CD14-positive monocyte (primary cell): Measurements from ENCODE around the gene SQSTM1. TPM values are rescaled to one million over a fixed set of nuclear protein-coding genes. Genes with fewer than 3 reads are reported as not detected.

ENCODE experiments used
- DNase-seq, 3 donors: peaks; one replicate each; pipeline ENCODE4 v3.0.0-alpha.2; 2011 to 2022
- H2AFZ ChIP-seq: 2 replicates; pipeline ENCODE4 v1.6.0; 2012; ENCODE audit warnings: mild to moderate bottlenecking, low read depth, low read length, inconsistent platforms; ENCODE audit not compliant: insufficient read depth, poor library complexity, severe bottlenecking
- H3K27ac ChIP-seq, 2 donors: 1 replicate in 1 of 2; 2 replicates in 1 of 2; pipeline ENCODE4 v1.5.1; 2012 to 2013; ENCODE audit warnings: low read length in 2 of 2, control low read depth in 1 of 2, inconsistent platforms in 1 of 2, low read depth in 1 of 2, mild to moderate bottlenecking in 1 of 2
- H3K27me3 ChIP-seq, 2 donors: one replicate each; pipeline versions ENCODE4 v1.6.0 to v1.6.1; 2011 to 2013; ENCODE audit warnings: low read length in 2 of 2; ENCODE audit not compliant: control insufficient read depth in 2 of 2, insufficient read depth in 2 of 2
- H3K36me3 ChIP-seq, 2 donors: replicated peaks in 1 of 2; 1 replicate in 1 of 2; 2 replicates in 1 of 2; pipeline versions ENCODE4 v1.5.1 to v1.6.1; 2012 to 2013; ENCODE audit warnings: low read length in 2 of 2, control low read depth in 1 of 2, inconsistent platforms in 1 of 2, mild to moderate bottlenecking in 1 of 2; ENCODE audit not compliant: insufficient read depth in 2 of 2, control insufficient read depth in 1 of 2
- H3K4me1 ChIP-seq, 2 donors: 1 replicate in 1 of 2; 2 replicates in 1 of 2; pipeline versions ENCODE4 v1.5.1 to v1.6.1; 2012 to 2013; ENCODE audit warnings: low read length in 2 of 2, control low read depth in 1 of 2, inconsistent platforms in 1 of 2, mild to moderate bottlenecking in 1 of 2, moderate library complexity in 1 of 2; ENCODE audit not compliant: insufficient read depth in 2 of 2, control insufficient read depth in 1 of 2
- H3K4me2 ChIP-seq: replicated peaks from 2 replicates; pipeline ENCODE3; 2012; ENCODE audit warnings: low read length, moderate library complexity, mild to moderate bottlenecking; ENCODE audit not compliant: poor library complexity, severe bottlenecking; ENCODE audit errors: extremely low read depth
- H3K4me3 ChIP-seq, 3 experiments: fragments of 200-600 bp in 1 of 3; sonication (generic) in 1 of 3; replicated peaks in 1 of 3; 1 replicate in 2 of 3; 2 replicates in 1 of 3; pipeline ENCODE4 v1.5.1; 2011 to 2013; ENCODE audit warnings: low read length in 3 of 3, mild to moderate bottlenecking in 3 of 3, control low read depth in 2 of 3, low read depth in 2 of 3, inconsistent platforms in 1 of 3, moderate library complexity in 1 of 3
- H3K79me2 ChIP-seq: 2 replicates; pipeline ENCODE4 v1.6.0; 2012; ENCODE audit warnings: mild to moderate bottlenecking, control low read depth, inconsistent platforms, low read length, moderate library complexity; ENCODE audit not compliant: insufficient read depth
- H3K9ac ChIP-seq: 2 replicates; pipeline ENCODE4 v1.6.0; 2017; ENCODE audit warnings: low read length, mild to moderate bottlenecking; ENCODE audit not compliant: insufficient read depth, poor library complexity, severe bottlenecking
- H3K9me3 ChIP-seq, 2 donors: replicated peaks in 1 of 2; 1 replicate in 1 of 2; 2 replicates in 1 of 2; pipeline versions ENCODE4 v1.5.1 to v1.6.1; 2012 to 2013; ENCODE audit warnings: low read length in 2 of 2, control low read depth in 1 of 2; ENCODE audit not compliant: control insufficient read depth in 1 of 2, insufficient read depth in 1 of 2
- H4K20me1 ChIP-seq: 2 replicates; pipeline ENCODE4 v1.6.0; 2012; ENCODE audit warnings: mild to moderate bottlenecking, low read length, control low read depth, moderate library complexity; ENCODE audit not compliant: insufficient read depth
- H3K27ac Mint-ChIP-seq, 7 donors: one replicate each; pipeline ENCODE4 v1.8.0; 2020; ENCODE audit warnings: mild to moderate bottlenecking in 7 of 7, mixed read lengths in 7 of 7, moderate library complexity in 6 of 7, inconsistent platforms in 2 of 7
- H3K27me3 Mint-ChIP-seq, 3 donors: one replicate each; pipeline ENCODE4 v1.8.0; 2021 to 2022; ENCODE audit warnings: low read depth in 3 of 3, mild to moderate bottlenecking in 3 of 3, mixed read lengths in 3 of 3, moderate library complexity in 3 of 3, inconsistent platforms in 1 of 3
- H3K36me3 Mint-ChIP-seq, 2 donors: one replicate each; pipeline ENCODE4 v1.8.0; 2020; ENCODE audit warnings: mixed read lengths in 2 of 2, inconsistent platforms in 1 of 2, mild to moderate bottlenecking in 1 of 2
- H3K4me1 Mint-ChIP-seq: one replicate; pipeline ENCODE4 v1.8.0; 2020; ENCODE audit warnings: mild to moderate bottlenecking, mixed read lengths
- H3K4me3 Mint-ChIP-seq, 2 donors: one replicate each; pipeline ENCODE4 v1.8.0; 2020; ENCODE audit warnings: mild to moderate bottlenecking in 2 of 2, mixed read lengths in 2 of 2, moderate library complexity in 1 of 2
- H3K9me3 Mint-ChIP-seq, 7 donors: one replicate each; pipeline ENCODE4 v1.8.0; 2020 to 2022; ENCODE audit warnings: mixed read lengths in 7 of 7, mild to moderate bottlenecking in 6 of 7, moderate library complexity in 6 of 7, inconsistent platforms in 2 of 7
- WGBS: methylation state at CpG from one replicate; pipeline ENCODE4 v1.1.5; 2013; ENCODE audit warnings: missing lambda C conversion rate; ENCODE audit not compliant: insufficient coverage; 5-methylcytosine and 5-hydroxymethylcytosine counted together
- intact Hi-C, 2 donors: fragments of 100-400 bp; cut with micrococcal nuclease; formaldehyde crosslinking; loops; one replicate each; pipeline versions ENCODE4 v1.15.0 to v1.15.1; 2023
- polyA plus RNA-seq, 3 donors: library from polyadenylated mRNA; depleted of rRNA in 1 of 3; unstranded in 2 of 3; stranded (reverse) in 1 of 3; fragments of 300-500 nt in 2 of 3; fragments of >200 nt in 1 of 3; fragmentation: Illumina TruSeq in 2 of 3; gene quantifications; 1 replicate in 2 of 3; 2 replicates in 1 of 3; pipeline ENCODE4 v1.2.3, GENCODE V29; 2012 to 2021
- TF ChIP-seq, protein P1 (sequence below): fragments of 200-600 bp; IDR thresholded peaks from one replicate; pipeline ENCODE4 v1.8.0; 2022; ENCODE audit warnings: antibody characterized with exemption, mild to moderate bottlenecking

SQSTM1 gene
- polyA plus RNA-seq, 3 donors, result 182 to 312 (median 275) TPM

DNA sequence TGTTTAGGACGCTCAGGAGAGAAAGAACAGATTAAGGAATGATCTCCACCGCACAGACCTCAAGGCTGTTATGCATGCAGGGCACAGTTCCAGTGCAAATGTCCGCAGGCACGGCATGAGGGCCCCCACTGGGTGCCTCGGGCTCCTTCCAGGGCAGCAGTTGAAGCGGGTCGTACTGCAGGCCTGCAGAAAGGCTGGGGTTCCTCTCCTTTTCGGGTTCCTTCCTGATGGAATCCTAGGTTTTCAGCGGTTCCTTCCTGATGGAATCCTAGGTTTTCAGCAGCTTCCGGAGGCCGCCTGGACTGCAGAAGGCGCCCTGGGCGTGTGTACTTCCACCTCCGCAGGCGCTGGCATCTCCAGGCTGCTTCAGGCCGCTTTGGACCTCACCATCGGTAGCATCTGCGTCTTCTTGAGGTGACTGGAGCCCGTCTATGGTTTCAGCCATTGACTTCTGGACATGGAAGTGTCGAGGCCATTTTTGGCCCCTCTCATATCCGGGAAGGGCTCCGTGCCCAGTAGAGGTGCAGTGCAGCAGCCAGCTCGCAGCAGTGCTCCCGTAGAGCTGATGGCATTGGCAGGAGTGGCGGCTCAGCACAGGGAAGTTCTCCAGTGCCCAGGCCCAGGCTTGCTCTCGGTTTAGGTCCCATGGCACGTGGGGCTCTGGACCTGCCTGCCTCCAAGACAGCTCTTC, 8.4 kb upstream of the SQSTM1 start:
- Histone ChIP-seq H2AFZ (no peak overlapping the region), H3K79me2 (peaks cover 2% of the 10 kb centered on the region), H3K4me2 (no peak overlapping the region), H3K4me3 (no peak overlapping the region), H3K9me3 (no peaks in the 10 kb centered on the region), H3K27ac (no peak overlapping the region), H4K20me1 (peaks cover 3% of the 10 kb centered on the region), H3K36me3 (peaks cover 0 to 9% of the 10 kb centered on the region in 2 donors), H3K27me3 (no peaks in the 10 kb centered on the region), H3K4me1 (peaks cover 13 to 29% of the 10 kb centered on the region in 2 donors), H3K9ac (no peak overlapping the region)
- no peak for DNase-seq
- peak overlapping the region in 1 of 7 donors; percentile 52 for H3K27ac Mint-ChIP-seq
- peaks cover 3 to 11% (median 11%) of the 10 kb centered on the region in 3 donors for H3K27me3 Mint-ChIP-seq
- no peak overlapping the region for H3K4me3 Mint-ChIP-seq
- intact Hi-C loops, result no loop called here
- TF ChIP-seq, protein P1, sequence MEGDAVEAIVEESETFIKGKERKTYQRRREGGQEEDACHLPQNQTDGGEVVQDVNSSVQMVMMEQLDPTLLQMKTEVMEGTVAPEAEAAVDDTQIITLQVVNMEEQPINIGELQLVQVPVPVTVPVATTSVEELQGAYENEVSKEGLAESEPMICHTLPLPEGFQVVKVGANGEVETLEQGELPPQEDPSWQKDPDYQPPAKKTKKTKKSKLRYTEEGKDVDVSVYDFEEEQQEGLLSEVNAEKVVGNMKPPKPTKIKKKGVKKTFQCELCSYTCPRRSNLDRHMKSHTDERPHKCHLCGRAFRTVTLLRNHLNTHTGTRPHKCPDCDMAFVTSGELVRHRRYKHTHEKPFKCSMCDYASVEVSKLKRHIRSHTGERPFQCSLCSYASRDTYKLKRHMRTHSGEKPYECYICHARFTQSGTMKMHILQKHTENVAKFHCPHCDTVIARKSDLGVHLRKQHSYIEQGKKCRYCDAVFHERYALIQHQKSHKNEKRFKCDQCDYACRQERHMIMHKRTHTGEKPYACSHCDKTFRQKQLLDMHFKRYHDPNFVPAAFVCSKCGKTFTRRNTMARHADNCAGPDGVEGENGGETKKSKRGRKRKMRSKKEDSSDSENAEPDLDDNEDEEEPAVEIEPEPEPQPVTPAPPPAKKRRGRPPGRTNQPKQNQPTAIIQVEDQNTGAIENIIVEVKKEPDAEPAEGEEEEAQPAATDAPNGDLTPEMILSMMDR, result no peak
- 98% methylated on average over 27 of the region's 27 CpGs for WGBS
- H3K9me3 Mint-ChIP-seq, result peaks cover 0 to 7% (median 0%) of the 10 kb centered on the region in 7 donors
- H3K4me1 Mint-ChIP-seq, result peaks cover 9% of the 10 kb centered on the region
- H3K36me3 Mint-ChIP-seq, result peaks cover 19 to 26% of the 10 kb centered on the region in 2 donors

DNA sequence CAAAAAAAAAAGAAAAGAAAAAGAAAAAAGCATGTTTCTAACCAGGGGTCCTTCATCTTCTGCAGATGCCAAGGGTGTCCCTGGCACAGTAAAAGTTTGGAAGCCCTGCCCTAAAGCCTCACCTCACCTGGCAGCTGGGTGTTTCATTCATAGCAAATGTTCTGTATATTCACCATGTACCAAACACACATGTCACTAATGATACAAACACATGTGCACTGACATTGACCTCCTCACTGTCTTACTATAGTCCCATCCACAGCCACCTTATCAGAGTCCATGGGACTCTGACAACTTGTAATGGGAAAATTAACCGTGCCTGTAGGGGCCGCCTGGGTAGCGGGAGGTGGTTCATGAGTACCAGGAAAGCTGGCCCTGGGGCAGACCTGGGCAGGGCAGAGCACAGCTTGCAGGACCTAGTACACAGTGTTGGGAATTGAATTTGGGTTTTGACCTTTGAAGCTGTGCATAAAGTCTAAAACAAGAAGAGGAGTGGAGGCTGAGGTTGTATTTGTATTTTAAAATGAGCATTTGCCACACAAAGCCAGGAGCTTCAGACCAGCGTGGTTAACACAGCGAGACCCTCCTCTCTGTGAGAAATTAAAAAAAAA, 7.6 kb upstream of the SQSTM1 start:
- Histone ChIP-seq H3K27ac (no peak overlapping the region), H3K4me2 (no peak overlapping the region), H3K27me3 (no peaks in the 10 kb centered on the region), H3K79me2 (peaks cover 2% of the 10 kb centered on the region), H3K4me3 (no peak overlapping the region), H4K20me1 (no peaks in the 10 kb centered on the region), H3K36me3 (peaks cover 0 to 9% of the 10 kb centered on the region in 2 donors), H3K4me1 (peaks cover 15 to 29% of the 10 kb centered on the region in 2 donors), H3K9me3 (no peaks in the 10 kb centered on the region), H3K9ac (no peak overlapping the region), H2AFZ (no peak overlapping the region)
- WGBS, result 100% methylated on average over 3 of the region's 5 CpGs
- peaks cover 9 to 18% (median 16%) of the 10 kb centered on the region in 3 donors for H3K27me3 Mint-ChIP-seq
- no peak for DNase-seq
- TF ChIP-seq, protein P1, result no peak
- H3K4me3 Mint-ChIP-seq, result no peak overlapping the region
- peaks cover 19 to 29% of the 10 kb centered on the region in 2 donors for H3K36me3 Mint-ChIP-seq
- intact Hi-C loops, result no loop called here
- peaks cover 15% of the 10 kb centered on the region for H3K4me1 Mint-ChIP-seq
- peaks cover 0 to 7% (median 2%) of the 10 kb centered on the region in 7 donors for H3K9me3 Mint-ChIP-seq
- H3K27ac Mint-ChIP-seq, result no peak overlapping the region
